B cell (primary cell): Measurements from ENCODE around the gene MTMR8. TPM values are rescaled to one million over a fixed set of nuclear protein-coding genes. Genes with fewer than 3 reads are reported as not detected.

Experiments used
- ATAC-seq: fragments of 200-7000 bp; cut with Tn5 transposase; one replicate; pipeline ENCODE4 v1.10.0; 2021; ENCODE audit warnings: low read depth, mild to moderate bottlenecking, moderate number of reproducible peaks, moderate library complexity
- CTCF ChIA-PET: fragments of 350-600 bp; sonication (Branson Sonifier 250); formaldehyde crosslinking; loops from one replicate; lab custom pipeline; 2021; ENCODE audit warnings: antibody characterized with exemption, inconsistent platforms; lab: Charles Lee
- POLR2A ChIA-PET: fragments of 350-600 bp; sonication (Branson Sonifier 250); formaldehyde crosslinking; loops from one replicate; lab custom pipeline; 2021; ENCODE audit warnings: antibody characterized with exemption; lab: Charles Lee
- DNase-seq: peaks from one replicate; pipeline ENCODE4 v3.0.0; 2013
- H2AFZ ChIP-seq: 2 replicates; pipeline ENCODE4 v1.6.1; 2012; ENCODE audit warnings: mild to moderate bottlenecking, low read depth, low read length; ENCODE audit not compliant: insufficient read depth, poor library complexity, severe bottlenecking
- H3K27ac ChIP-seq, 2 donors: 1 replicate in 1 of 2; 2 replicates in 1 of 2; pipeline ENCODE4 v1.5.1; 2012 to 2013; ENCODE audit warnings: low read length in 2 of 2, mild to moderate bottlenecking in 2 of 2, moderate library complexity in 1 of 2
- H3K27me3 ChIP-seq, 4 experiments: fragments of 200-600 bp in 1 of 4; sonication (generic) in 1 of 4; replicated peaks in 1 of 4; 1 replicate in 2 of 4; 2 replicates in 2 of 4; pipeline versions ENCODE4 v1.6.1 to v1.7.0; 2013 to 2016; ENCODE audit warnings: low read length in 3 of 4, mild to moderate bottlenecking in 2 of 4, mixed read lengths in 1 of 4, moderate library complexity in 1 of 4; ENCODE audit not compliant: insufficient read depth in 4 of 4, control insufficient read depth in 3 of 4; ENCODE audit errors: control extremely low read depth in 1 of 4
- H3K36me3 ChIP-seq, 2 experiments: replicated peaks in 1 of 2; 1 replicate in 1 of 2; 2 replicates in 1 of 2; pipeline versions ENCODE4 v1.6.1 to v1.7.1; 2013; ENCODE audit warnings: low read length in 1 of 2; ENCODE audit not compliant: insufficient read depth in 2 of 2, control insufficient read depth in 1 of 2; ENCODE audit errors: control extremely low read depth in 1 of 2, extremely low read depth in 1 of 2
- H3K4me1 ChIP-seq, 2 donors: fragments of 200-600 bp in 1 of 2; sonication (generic) in 1 of 2; 1 replicate in 1 of 2; 2 replicates in 1 of 2; pipeline versions ENCODE4 v1.5.1 to v1.6.1; 2013 to 2017; ENCODE audit warnings: low read length in 2 of 2; ENCODE audit not compliant: control insufficient read depth in 2 of 2, insufficient read depth in 2 of 2
- H3K4me2 ChIP-seq: replicated peaks from 2 replicates; pipeline ENCODE3; 2012; ENCODE audit warnings: mild to moderate bottlenecking, low read depth, low read length; ENCODE audit not compliant: poor library complexity, severe bottlenecking
- H3K4me3 ChIP-seq, 5 experiments: fragments of 200-600 bp in 1 of 5; sonication (generic) in 1 of 5; 1 replicate in 3 of 5; 2 replicates in 2 of 5; pipeline versions ENCODE4 v1.5.1 to v1.7.0; 2011 to 2016; ENCODE audit warnings: low read length in 4 of 5, mild to moderate bottlenecking in 4 of 5, low read depth in 2 of 5, control low read depth in 1 of 5, moderate library complexity in 1 of 5; ENCODE audit not compliant: insufficient read depth in 1 of 5; ENCODE audit errors: control extremely low read depth in 1 of 5, extremely low read depth in 1 of 5
- H3K79me2 ChIP-seq: fragments of 200-600 bp; sonication (generic); one replicate; pipeline ENCODE4 v1.6.0; 2016; ENCODE audit warnings: low read length; ENCODE audit not compliant: control insufficient read depth, insufficient read depth
- H3K9ac ChIP-seq: fragments of 200-600 bp; sonication (generic); 2 replicates; pipeline ENCODE4 v1.6.1; 2017; ENCODE audit warnings: mild to moderate bottlenecking, low read length, moderate library complexity
- H3K9me3 ChIP-seq, 3 donors: one replicate each; pipeline versions ENCODE4 v1.6.1 to v1.7.1; 2013; ENCODE audit warnings: low read length in 2 of 3; ENCODE audit not compliant: control insufficient read depth in 2 of 3, insufficient read depth in 1 of 3; ENCODE audit errors: control extremely low read depth in 1 of 3
- H4K20me1 ChIP-seq: 2 replicates; pipeline ENCODE4 v1.6.0; 2012; ENCODE audit warnings: mild to moderate bottlenecking, low read length; ENCODE audit not compliant: insufficient read depth, control insufficient read depth, poor library complexity, severe bottlenecking
- H3K27ac Mint-ChIP-seq: one replicate; pipeline ENCODE4 v1.8.0; 2021; ENCODE audit warnings: mixed read lengths
- H3K27me3 Mint-ChIP-seq: one replicate; pipeline ENCODE4 v1.8.0; 2021; ENCODE audit warnings: mixed read lengths
- H3K4me1 Mint-ChIP-seq: one replicate; pipeline ENCODE4 v1.8.0; 2021; ENCODE audit warnings: mixed read lengths
- H3K4me3 Mint-ChIP-seq: one replicate; pipeline ENCODE4 v1.8.0; 2021; ENCODE audit warnings: mixed read lengths
- H3K9me3 Mint-ChIP-seq: one replicate; pipeline ENCODE4 v1.8.0; 2022; ENCODE audit warnings: mixed read lengths; ENCODE audit not compliant: insufficient read depth
- CTCF ChIP-seq: fragments of 200-600 bp; IDR thresholded peaks from one replicate; pipeline ENCODE4 v1.8.0; 2022; ENCODE audit warnings: antibody characterized with exemption, mild to moderate bottlenecking
- EZH2 ChIP-seq: IDR thresholded peaks from 2 replicates; pipeline ENCODE4 v1.6.1; 2012; ENCODE audit warnings: borderline replicate concordance, low read depth, mild to moderate bottlenecking, moderate library complexity, low read length; ENCODE audit not compliant: insufficient read depth, poor library complexity, severe bottlenecking
- whole genome bisulfite sequencing: methylation state at CpG from one replicate; pipeline ENCODE4 v1.1.5; 2013; ENCODE audit warnings: missing lambda C conversion rate; ENCODE audit not compliant: insufficient coverage; 5-methylcytosine and 5-hydroxymethylcytosine counted together
- intact Hi-C: fragments of 100-400 bp; cut with micrococcal nuclease; formaldehyde crosslinking; loops from one replicate; pipeline ENCODE4 v1.10.0; 2022
- polyA plus RNA-seq: library from polyadenylated mRNA; depleted of rRNA; stranded (reverse); fragments of >200 nt; gene quantifications from 2 replicates; pipeline ENCODE4 v1.2.3, GENCODE V29; 2012
- total RNA-seq, 2 donors: library from RNA; stranded (reverse); fragments of 120-200 nt in 1 of 2; gene quantifications; 1 replicate in 1 of 2; 2 replicates in 1 of 2; pipeline versions ENCODE4 v1.2.3 to v1.2.4, GENCODE V29; 2013 to 2022

Gene MTMR8
- total and polyA plus RNA-seq, 2 donors (not counting 1 experiment from before 2014, with no cell fraction given) = 1.8 to 11.8 TPM

- Histone ChIP-seq H4K20me1 (no peaks in the 10 kb centered on the region), H3K27ac (no peak overlapping the region), H3K4me2 (no peak overlapping the region), H3K36me3 (no peaks in the 10 kb centered on the region), H3K4me1 (peaks cover 4 to 9% of the 10 kb centered on the region in 2 donors), H3K9me3 (peaks cover 0 to under 1% (median 0%) of the 10 kb centered on the region in 3 donors), H3K27me3 (no peaks in the 10 kb centered on the region), H3K4me3 (no peak overlapping the region), H2AFZ (no peak overlapping the region), H3K79me2 (no peaks in the 10 kb centered on the region), H3K9ac (no peak overlapping the region)
- ChIA-PET POLR2A (no interaction called here), CTCF (no interaction called here)
- no peak overlapping the region for H3K27ac Mint-ChIP-seq
- TF ChIP-seq EZH2 (no peak), CTCF (no peak)
- no peaks in the 10 kb centered on the region for H3K9me3 Mint-ChIP-seq
- H3K4me3 Mint-ChIP-seq = no peak overlapping the region
- DNase-seq (no peak), ATAC-seq (no peak)
- H3K27me3 Mint-ChIP-seq = no peaks in the 10 kb centered on the region
- intact Hi-C loops = no loop called here
- peaks cover 8% of the 10 kb centered on the region for H3K4me1 Mint-ChIP-seq
Measured at GRCh38 chrX:64428371-64428770, 33.1 kb upstream of the MTMR8 start.

- TF ChIP-seq CTCF (no peak), EZH2 (no peak)
- ChIA-PET CTCF (no interaction called here), POLR2A (no interaction called here)
- no peak for DNase-seq
- Mint-ChIP-seq H3K4me3 (no peak overlapping the region), H3K9me3 (no peaks in the 10 kb centered on the region), H3K27ac (peak overlapping the region; percentile 28), H3K27me3 (no peaks in the 10 kb centered on the region), H3K4me1 (peaks cover 8% of the 10 kb centered on the region)
- no CpG with 5 or more reads among the region's 2 CpGs for WGBS
- Histone ChIP-seq H4K20me1 (no peaks in the 10 kb centered on the region), H3K27ac (peak overlapping the region in 1 of 2 donors; percentile 33), H3K4me1 (peaks cover 4 to 9% of the 10 kb centered on the region in 2 donors), H3K27me3 (no peaks in the 10 kb centered on the region), H3K9me3 (no peaks in the 10 kb centered on the region), H3K4me3 (no peak overlapping the region), H2AFZ (peak overlapping the region; percentile 46), H3K9ac (no peak overlapping the region), H3K36me3 (no peaks in the 10 kb centered on the region), H3K4me2 (peak overlapping the region; percentile 28), H3K79me2 (no peaks in the 10 kb centered on the region)
- no peak for ATAC-seq
- intact Hi-C loops = no loop called here
Measured at GRCh38 chrX:64427787-64428186, 32.5 kb upstream of the MTMR8 start.
